ENCODE results near the gene CES1. TPM values are rescaled to one million over a fixed set of nuclear protein-coding genes. Genes with fewer than 3 reads are reported as not detected.
"Not testable (repeated sequence)": the region's sequence is repeated elsewhere in the genome, so short reads cannot be mapped to it uniquely, and the experiment has no call there.

CES1 gene
- total RNA-seq, 1 donor from 2014 or later, result 6.1 TPM

GRCh38 chr16:55773859-55774549, 58.9 kb downstream of the CES1 start:
- intact Hi-C loops (cut with DNase I), result no loop called here
- no peaks in the 10 kb centered on the region for H3K36me3 ChIP-seq
- no peaks in the 10 kb centered on the region for H3K4me1 ChIP-seq
- no peaks in the 10 kb centered on the region for H3K27me3 ChIP-seq
- no peak for DNase-seq (ENCODE audit: low spot score in 2 of 2)
- H3K9me3 ChIP-seq, result no peaks in the 10 kb centered on the region
- H3K4me3 ChIP-seq, result no peak overlapping the region
- no peak for TF ChIP-seq CTCF (IDR thresholded peaks at IDR 0.05)
- no peak overlapping the region for H3K27ac ChIP-seq

- Histone ChIP-seq H3K4me1 (no peaks in the 10 kb centered on the region), H3K9me3 (no peaks in the 10 kb centered on the region), H3K36me3 (no peaks in the 10 kb centered on the region), H3K4me3 (no peak overlapping the region), H3K27ac (no peak overlapping the region), H3K27me3 (no peaks in the 10 kb centered on the region)
- TF ChIP-seq CTCF (IDR thresholded peaks at IDR 0.05), result no peak
- no peak for DNase-seq (ENCODE audit: low spot score in 2 of 2)
- intact Hi-C loops (cut with DNase I), result no loop called here
Observed at GRCh38 chr16:55765161-55765560, 67.7 kb downstream of the CES1 start.

- no peak overlapping the region for H3K4me3 ChIP-seq
Observed at GRCh38 chr16:55760310-55761001, 72.4 kb downstream of the CES1 start.

GRCh38 chr16:55759965-55760309, 73.0 kb downstream of the CES1 start:
- H3K4me3 ChIP-seq; H3K27me3 ChIP-seq; H3K4me1 ChIP-seq; H3K27ac ChIP-seq; DNase-seq (ENCODE audit: low spot score in 2 of 2); H3K9me3 ChIP-seq; intact Hi-C loops (cut with DNase I); H3K36me3 ChIP-seq: not testable (repeated sequence)

More at GRCh38 chr16:55760310-55761001, 72.4 kb downstream of the CES1 start:
- Histone ChIP-seq H3K4me1 (no peaks in the 10 kb centered on the region), H3K36me3 (no peaks in the 10 kb centered on the region), H3K9me3 (no peaks in the 10 kb centered on the region), H3K27me3 (no peaks in the 10 kb centered on the region), H3K27ac (no peak overlapping the region)
- intact Hi-C loops (cut with DNase I), result no loop called here
- no peak for TF ChIP-seq CTCF (IDR thresholded peaks at IDR 0.05)
- no peak for DNase-seq (ENCODE audit: low spot score in 2 of 2)

- intact Hi-C loops (cut with DNase I); H3K27ac ChIP-seq; H3K4me1 ChIP-seq; DNase-seq (ENCODE audit: low spot score in 2 of 2); H3K27me3 ChIP-seq; H3K9me3 ChIP-seq; H3K36me3 ChIP-seq; H3K4me3 ChIP-seq: not testable (repeated sequence)
Observed at GRCh38 chr16:55757595-55758527, 75.0 kb downstream of the CES1 start.

GRCh38 chr16:55756963-55757362, 75.9 kb downstream of the CES1 start:
- Histone ChIP-seq H3K27me3 (no peaks in the 10 kb centered on the region), H3K4me1 (no peaks in the 10 kb centered on the region), H3K27ac (no peak overlapping the region), H3K9me3 (peaks cover 0 to 4% of the 10 kb centered on the region in 2 donors), H3K36me3 (no peaks in the 10 kb centered on the region), H3K4me3 (no peak overlapping the region)
- intact Hi-C loops (cut with DNase I), result no loop called here
- no peak for DNase-seq (ENCODE audit: low spot score in 2 of 2)
- no peak for TF ChIP-seq CTCF (IDR thresholded peaks at IDR 0.05)
